ENCODE measurements around the gene AFDN.

The AFDN gene

DNA sequence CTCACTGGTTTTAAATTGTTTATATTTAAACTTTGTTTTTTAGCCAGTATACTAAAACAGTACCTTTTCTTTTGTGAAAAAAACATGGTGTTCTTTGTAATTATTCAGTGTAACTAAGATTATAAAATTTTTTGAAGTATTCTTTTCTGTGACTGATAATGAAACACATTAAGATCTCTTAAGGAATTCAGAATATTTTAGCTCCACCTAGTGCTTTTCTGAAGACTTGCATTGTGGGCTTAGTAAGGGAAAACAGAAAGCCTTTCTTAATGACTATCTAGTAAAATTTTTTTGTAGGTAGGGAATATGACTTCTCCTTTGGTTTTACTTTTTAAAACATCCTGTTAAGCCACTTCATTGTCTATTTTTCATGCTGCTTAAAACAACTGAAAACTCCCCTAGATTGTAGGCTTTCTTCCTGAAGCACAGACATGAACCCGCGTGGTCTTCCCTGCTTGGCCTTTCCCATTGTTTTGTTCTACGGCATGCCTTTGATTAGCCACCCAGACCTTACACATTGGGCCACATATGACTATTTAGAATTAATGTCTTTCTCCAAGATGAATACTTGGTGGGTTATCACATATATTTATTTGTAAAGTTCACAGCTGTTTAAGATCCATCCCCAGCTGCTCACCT lies 72.1 kb downstream of the AFDN start:
- H3K4me3 ChIP-seq (ENCODE audit: control insufficient read depth, low read depth, low read length): no peak overlapping the region
- DNase-seq (ENCODE audit: low read depth): peak; percentile 66
- peak; percentile 73 for TF ChIP-seq CTCF (conservative IDR thresholded peaks at IDR 0.05; ENCODE audit: control insufficient read depth, insufficient read depth, low read depth, low read length)

GRCh38 chr6:167904791-167905190 lies 78.1 kb downstream of the AFDN start:
- H3K4me3 ChIP-seq (ENCODE audit: control insufficient read depth, low read depth, low read length): no peak overlapping the region
- DNase-seq (ENCODE audit: low read depth): no peak
- TF ChIP-seq CTCF (conservative IDR thresholded peaks at IDR 0.05; ENCODE audit: control insufficient read depth, insufficient read depth, low read depth, low read length): no peak

DNA sequence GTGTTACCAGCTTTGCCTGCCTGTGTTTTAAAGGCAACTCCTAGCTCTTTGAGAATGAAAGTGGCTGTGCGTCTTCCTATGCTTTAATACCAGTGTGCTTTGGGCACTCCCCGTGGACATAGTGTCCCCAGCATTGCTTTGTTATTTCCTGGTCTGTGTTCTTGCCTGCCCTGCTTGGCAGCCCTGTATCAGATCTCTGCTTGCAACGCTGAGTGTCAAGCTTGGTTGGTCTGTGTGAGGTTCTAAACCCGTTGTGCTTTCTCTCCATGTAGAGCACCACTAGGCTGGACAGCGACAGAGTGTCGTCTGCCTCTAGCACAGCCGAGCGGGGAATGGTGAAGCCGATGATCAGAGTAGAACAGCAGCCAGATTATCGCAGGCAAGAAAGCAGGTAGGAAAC lies 80.2 kb downstream of the AFDN start:
- TF ChIP-seq CTCF (conservative IDR thresholded peaks at IDR 0.05; ENCODE audit: control insufficient read depth, insufficient read depth, low read depth, low read length): no peak
- no peak overlapping the region for H3K4me3 ChIP-seq (ENCODE audit: control insufficient read depth, low read depth, low read length)
- no peak for DNase-seq (ENCODE audit: low read depth)

GRCh38 chr6:167907837-167908681 lies 81.3 kb downstream of the AFDN start:
- H3K4me3 ChIP-seq (ENCODE audit: control insufficient read depth, low read depth, low read length): no peak overlapping the region
- TF ChIP-seq CTCF (conservative IDR thresholded peaks at IDR 0.05; ENCODE audit: control insufficient read depth, insufficient read depth, low read depth, low read length): peak; percentile 40
- DNase-seq (ENCODE audit: low read depth): peak; percentile 38

DNA sequence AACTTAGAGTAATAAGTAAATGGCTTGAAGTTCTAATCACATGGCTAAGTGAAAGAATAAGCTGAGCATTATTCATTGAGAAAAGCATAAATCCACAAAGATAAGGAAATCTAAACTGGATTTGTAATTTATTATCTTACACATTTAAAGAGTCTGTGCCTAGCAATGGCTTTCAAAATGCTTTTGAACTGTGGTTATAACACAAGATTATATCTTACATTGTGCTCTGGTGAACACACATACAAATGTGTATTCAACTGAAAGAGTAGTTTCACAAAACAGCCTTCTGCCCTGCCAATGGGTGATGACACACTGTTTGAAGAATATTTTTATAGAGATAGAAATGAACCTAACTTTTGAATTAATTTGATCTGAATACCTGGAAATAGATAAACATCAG lies 83.3 kb downstream of the AFDN start:
- no peak overlapping the region for H3K4me3 ChIP-seq (ENCODE audit: control insufficient read depth, low read depth, low read length)
- TF ChIP-seq CTCF (conservative IDR thresholded peaks at IDR 0.05; ENCODE audit: control insufficient read depth, insufficient read depth, low read depth, low read length): no peak
- no peak for DNase-seq (ENCODE audit: low read depth)

DNA sequence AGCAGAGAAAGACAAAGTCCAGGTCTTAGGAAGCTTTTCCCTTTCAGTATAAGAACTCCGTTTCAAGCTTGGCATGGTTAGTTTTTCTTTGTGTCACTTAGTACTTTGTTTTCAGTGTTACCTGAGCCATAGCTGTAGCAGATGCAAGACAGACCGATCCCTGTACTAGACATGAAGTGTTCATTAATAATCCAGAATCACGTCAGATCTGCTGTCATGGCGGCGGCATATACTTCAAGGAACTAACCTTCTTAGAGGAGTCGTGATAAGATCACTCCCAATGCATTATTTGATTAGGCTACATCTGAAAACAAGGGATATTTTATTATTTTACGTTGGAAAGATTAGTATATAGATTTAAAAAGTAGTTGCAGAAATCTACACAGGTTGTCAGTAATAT lies 83.9 kb downstream of the AFDN start:
- TF ChIP-seq CTCF (conservative IDR thresholded peaks at IDR 0.05; ENCODE audit: control insufficient read depth, insufficient read depth, low read depth, low read length): no peak
- H3K4me3 ChIP-seq (ENCODE audit: control insufficient read depth, low read depth, low read length): no peak overlapping the region
- no peak for DNase-seq (ENCODE audit: low read depth)

Measured in fibroblast of mammary gland (primary cell).